Trophoblast cell (in vitro differentiated cells and primary cell): ENCODE measurements around the gene NIBAN1.

Experiments used
- DNase-seq, 2 donors: peaks; one replicate each; pipeline ENCODE4 v3.0.0-alpha.2; 2016
- H2AFZ ChIP-seq: 2 replicates; pipeline ENCODE4 v1.6.1; 2013; ENCODE audit warnings: low read length, moderate library complexity, mild to moderate bottlenecking; ENCODE audit not compliant: insufficient read depth, poor library complexity
- H2AK5ac ChIP-seq: 2 replicates; pipeline ENCODE4 v1.6.1; 2013; ENCODE audit warnings: mild to moderate bottlenecking, low read length
- H2BK120ac ChIP-seq: 2 replicates; pipeline ENCODE4 v1.6.1; 2013; ENCODE audit warnings: low read length, mild to moderate bottlenecking, moderate library complexity; ENCODE audit not compliant: insufficient read depth, poor library complexity
- H2BK12ac ChIP-seq: 2 replicates; pipeline ENCODE4 v1.6.1; 2013; ENCODE audit warnings: mild to moderate bottlenecking, low read length, moderate library complexity
- H2BK5ac ChIP-seq: 2 replicates; pipeline ENCODE4 v1.6.1; 2013; ENCODE audit warnings: low read length, low read depth, moderate library complexity, mild to moderate bottlenecking; ENCODE audit not compliant: poor library complexity
- H3K14ac ChIP-seq: 2 replicates; pipeline ENCODE4 v1.6.1; 2013; ENCODE audit warnings: mild to moderate bottlenecking, low read length
- H3K18ac ChIP-seq: 2 replicates; pipeline ENCODE4 v1.6.1; 2013; ENCODE audit warnings: mild to moderate bottlenecking, low read length
- H3K23ac ChIP-seq: 2 replicates; pipeline ENCODE4 v1.6.1; 2013; ENCODE audit warnings: low read length
- H3K27ac ChIP-seq: 2 replicates; pipeline ENCODE4 v1.5.1; 2013; ENCODE audit warnings: low read depth, mild to moderate bottlenecking, inconsistent platforms, low read length, moderate library complexity
- H3K27me3 ChIP-seq: 2 replicates; pipeline ENCODE4 v1.6.1; 2013; ENCODE audit warnings: inconsistent platforms, mild to moderate bottlenecking, low read length, moderate library complexity; ENCODE audit not compliant: insufficient read depth
- H3K36me3 ChIP-seq, 2 experiments: 1 replicate in 1 of 2; 2 replicates in 1 of 2; pipeline ENCODE4 v1.6.1; 2013; ENCODE audit warnings: low read length in 2 of 2, mild to moderate bottlenecking in 2 of 2, moderate library complexity in 1 of 2; ENCODE audit not compliant: insufficient read depth in 2 of 2, control insufficient read depth in 1 of 2
- H3K4ac ChIP-seq: 2 replicates; pipeline ENCODE4 v1.6.1; 2013; ENCODE audit warnings: low read depth, mild to moderate bottlenecking, low read length, moderate library complexity
- H3K4me1 ChIP-seq, 2 experiments: 1 replicate in 1 of 2; 2 replicates in 1 of 2; pipeline ENCODE4 v1.6.1; 2013; ENCODE audit warnings: low read length in 2 of 2, mild to moderate bottlenecking in 2 of 2, moderate library complexity in 1 of 2; ENCODE audit not compliant: insufficient read depth in 2 of 2, control insufficient read depth in 1 of 2
- H3K4me2 ChIP-seq: 2 replicates; pipeline ENCODE4 v1.6.1; 2013; ENCODE audit warnings: inconsistent platforms, mild to moderate bottlenecking, low read length, moderate library complexity
- H3K4me3 ChIP-seq: 2 replicates; pipeline ENCODE4 v1.5.1; 2013; ENCODE audit warnings: mild to moderate bottlenecking, low read depth, low read length, inconsistent platforms
- H3K79me1 ChIP-seq: one replicate; pipeline ENCODE4 v1.6.1; 2013; ENCODE audit warnings: low read length
- H3K79me2 ChIP-seq: 2 replicates; pipeline ENCODE4 v1.6.1; 2013; ENCODE audit warnings: low read length, mild to moderate bottlenecking; ENCODE audit not compliant: control insufficient read depth, insufficient read depth, poor library complexity
- H3K9ac ChIP-seq: 2 replicates; pipeline ENCODE4 v1.6.1; 2013; ENCODE audit warnings: mild to moderate bottlenecking, low read length
- H3K9me3 ChIP-seq: 2 replicates; pipeline ENCODE4 v1.6.1; 2013; ENCODE audit warnings: low read depth, mild to moderate bottlenecking, control low read depth, inconsistent platforms, low read length; ENCODE audit not compliant: insufficient read depth
- H4K12ac ChIP-seq: 2 replicates; pipeline ENCODE4 v1.6.1; 2013; ENCODE audit warnings: low read depth, mild to moderate bottlenecking, low read length, moderate library complexity
- H4K8ac ChIP-seq: 2 replicates; pipeline ENCODE4 v1.6.1; 2013; ENCODE audit warnings: low read depth, mild to moderate bottlenecking, low read length, moderate library complexity
- H4K91ac ChIP-seq: one replicate; pipeline ENCODE4 v1.6.1; 2013; ENCODE audit warnings: low read depth, mild to moderate bottlenecking, low read length, moderate library complexity
- WGBS: extraction: QIAGEN DNeasy Blood & Tissue Kit; methylation state at CpG from one replicate; pipeline ENCODE4 v1.1.7; 2013; ENCODE audit warnings: missing lambda C conversion rate; ENCODE audit not compliant: insufficient read length, insufficient coverage; ENCODE audit errors: extremely low coverage; 5-methylcytosine and 5-hydroxymethylcytosine counted together

Gene NIBAN1

DNA sequence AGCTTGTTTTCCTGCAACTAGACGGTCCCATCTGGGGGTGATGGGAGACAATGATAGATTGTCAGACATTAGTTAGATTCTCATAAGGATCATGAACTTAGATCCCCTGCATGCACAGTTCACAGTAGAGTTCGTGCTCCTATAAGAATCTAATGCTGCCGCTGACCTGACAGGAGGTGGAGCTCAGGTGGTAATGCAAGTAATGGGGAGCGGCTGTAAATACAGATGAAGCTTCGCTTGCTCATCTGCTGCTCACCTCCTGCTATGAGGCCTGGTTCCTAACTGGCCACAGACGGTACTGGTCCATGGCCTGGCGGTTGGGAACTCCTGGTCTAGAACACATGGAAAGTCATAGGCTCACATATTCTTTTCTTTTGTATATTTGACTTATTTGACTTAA, 42.0 kb downstream of the NIBAN1 start:
- H3K23ac ChIP-seq, result no peak overlapping the region
- no peak overlapping the region for H2BK120ac ChIP-seq
- no peaks in the 10 kb centered on the region for H3K79me2 ChIP-seq
- no peak overlapping the region for H4K8ac ChIP-seq
- H3K4me3 ChIP-seq, result no peak overlapping the region
- DNase-seq, result no peak
- no peak overlapping the region for H3K9ac ChIP-seq
- no peak overlapping the region for H4K12ac ChIP-seq
- H2AFZ ChIP-seq, result no peak overlapping the region
- H3K18ac ChIP-seq, result no peak overlapping the region
- H2BK12ac ChIP-seq, result no peak overlapping the region
- no peaks in the 10 kb centered on the region for H3K27me3 ChIP-seq
- no peak overlapping the region for H3K14ac ChIP-seq
- H3K4ac ChIP-seq, result no peak overlapping the region
- H3K27ac ChIP-seq, result no peak overlapping the region
- H2AK5ac ChIP-seq, result no peak overlapping the region
- peaks cover 2% of the 10 kb centered on the region for H3K9me3 ChIP-seq
- H2BK5ac ChIP-seq, result no peak overlapping the region
- no peak overlapping the region for H3K4me2 ChIP-seq
- no peaks in the 10 kb centered on the region for H3K4me1 ChIP-seq
- WGBS, result no CpG with 5 or more reads among the region's 7 CpGs
- no peaks in the 10 kb centered on the region for H3K36me3 ChIP-seq
- no peak overlapping the region for H4K91ac ChIP-seq
- H3K79me1 ChIP-seq, result no peaks in the 10 kb centered on the region

DNA sequence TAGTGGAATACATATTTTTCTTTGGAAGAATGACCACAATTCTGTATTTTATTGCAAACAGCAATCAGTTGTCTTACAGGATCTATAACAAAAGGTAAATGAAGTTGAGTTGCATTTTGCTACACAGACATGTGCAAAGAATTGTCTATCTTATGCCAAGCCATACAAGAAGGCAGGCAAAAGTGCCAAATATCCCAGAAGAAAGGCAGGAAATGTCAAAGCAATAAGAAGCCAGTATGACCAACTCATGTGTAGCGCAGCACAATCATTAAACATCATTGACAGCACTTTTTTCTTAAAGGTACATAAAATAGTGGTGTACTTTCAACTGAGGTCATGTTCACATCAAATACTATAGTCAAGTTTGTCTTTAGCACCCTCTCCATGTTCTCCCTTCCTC, 42.7 kb downstream of the NIBAN1 start:
- H3K4me2 ChIP-seq, result no peak overlapping the region
- no CpG with 5 or more reads among the region's 1 CpG for WGBS

DNA sequence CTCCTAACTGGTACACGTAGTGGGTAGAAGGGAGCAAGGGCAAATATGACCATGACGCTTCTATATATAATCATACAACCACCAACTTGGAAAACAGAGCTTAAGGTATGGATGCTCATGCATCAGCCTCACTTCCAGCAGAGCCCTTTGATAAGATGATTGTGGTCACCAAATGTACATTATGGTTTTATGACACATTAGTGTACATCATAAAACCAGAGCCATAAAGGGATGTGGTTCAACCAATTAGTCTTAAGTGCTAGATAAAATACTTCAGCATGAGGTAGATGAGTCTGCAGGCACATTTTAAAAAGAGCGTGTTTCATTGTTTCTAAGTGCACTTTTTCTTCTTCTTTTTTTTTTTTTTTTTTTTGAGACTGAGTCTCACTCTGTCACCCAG, 43.7 kb downstream of the NIBAN1 start:
- H3K27me3 ChIP-seq, result no peaks in the 10 kb centered on the region

More for the DNA sequence above, 42.7 kb downstream of the NIBAN1 start:
- no peak overlapping the region for H3K9ac ChIP-seq
- no peak overlapping the region for H3K4ac ChIP-seq
- no peak overlapping the region for H4K8ac ChIP-seq
- no peak overlapping the region for H4K12ac ChIP-seq
- H3K4me3 ChIP-seq, result no peak overlapping the region
- H3K27me3 ChIP-seq, result no peaks in the 10 kb centered on the region
- H3K79me2 ChIP-seq, result no peaks in the 10 kb centered on the region
- no peak overlapping the region for H4K91ac ChIP-seq
- no peak overlapping the region for H2AFZ ChIP-seq
- no peaks in the 10 kb centered on the region for H3K79me1 ChIP-seq
- no peak overlapping the region for H2BK5ac ChIP-seq
- H2AK5ac ChIP-seq, result no peak overlapping the region
- no peaks in the 10 kb centered on the region for H3K36me3 ChIP-seq
- no peak overlapping the region for H3K14ac ChIP-seq
- no peak for DNase-seq
- no peak overlapping the region for H3K18ac ChIP-seq
- no peak overlapping the region for H3K23ac ChIP-seq
- H3K9me3 ChIP-seq, result peaks cover 2% of the 10 kb centered on the region
- no peak overlapping the region for H2BK12ac ChIP-seq
- H3K27ac ChIP-seq, result no peak overlapping the region
- H2BK120ac ChIP-seq, result no peak overlapping the region
- H3K4me1 ChIP-seq, result no peaks in the 10 kb centered on the region

DNA sequence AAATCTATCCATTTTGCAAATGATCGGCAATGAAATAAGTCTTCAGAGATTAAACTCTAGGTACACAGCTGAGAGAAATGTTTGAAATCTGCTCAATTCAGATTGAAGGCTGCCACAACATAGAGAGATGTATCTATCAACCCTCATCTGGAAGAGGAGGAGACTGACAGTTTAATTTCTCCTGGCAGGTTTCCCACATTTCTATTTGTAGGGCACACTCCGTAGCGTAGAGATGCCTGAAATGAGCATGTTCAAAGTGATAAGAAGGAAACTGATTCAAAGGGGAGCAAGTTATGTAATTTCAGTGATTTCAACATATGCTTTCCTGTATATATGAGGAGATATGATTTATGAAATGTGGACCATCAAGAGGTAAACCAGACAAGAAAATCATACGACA, 44.1 kb downstream of the NIBAN1 start:
- Histone ChIP-seq H3K36me3 (no peaks in the 10 kb centered on the region), H3K4me3 (no peak overlapping the region), H2AFZ (no peak overlapping the region), H4K8ac (no peak overlapping the region), H4K12ac (no peak overlapping the region), H3K18ac (no peak overlapping the region), H2BK12ac (no peak overlapping the region), H3K27ac (no peak overlapping the region), H3K27me3 (no peaks in the 10 kb centered on the region), H3K79me1 (no peaks in the 10 kb centered on the region), H3K4ac (no peak overlapping the region), H2BK120ac (no peak overlapping the region), H3K9me3 (peaks cover 2% of the 10 kb centered on the region), H3K9ac (no peak overlapping the region), H3K14ac (no peak overlapping the region), H3K4me1 (no peaks in the 10 kb centered on the region), H3K23ac (no peak overlapping the region), H2BK5ac (no peak overlapping the region), H3K79me2 (no peaks in the 10 kb centered on the region), H4K91ac (no peak overlapping the region), H3K4me2 (no peak overlapping the region), H2AK5ac (no peak overlapping the region)
- no CpG with 5 or more reads among the region's 4 CpGs for WGBS
- no peak for DNase-seq

More for the DNA sequence above, 43.7 kb downstream of the NIBAN1 start:
- Histone ChIP-seq H3K27ac (no peak overlapping the region), H2AFZ (no peak overlapping the region), H3K4me2 (no peak overlapping the region), H3K36me3 (no peaks in the 10 kb centered on the region), H3K18ac (no peak overlapping the region), H3K4me1 (no peaks in the 10 kb centered on the region), H3K23ac (no peak overlapping the region), H2BK120ac (no peak overlapping the region), H3K9me3 (peaks cover 2% of the 10 kb centered on the region), H3K79me1 (no peaks in the 10 kb centered on the region), H4K12ac (no peak overlapping the region), H3K4me3 (no peak overlapping the region), H3K14ac (no peak overlapping the region), H4K91ac (no peak overlapping the region), H2AK5ac (no peak overlapping the region), H3K79me2 (no peaks in the 10 kb centered on the region), H4K8ac (no peak overlapping the region), H2BK5ac (no peak overlapping the region), H3K4ac (no peak overlapping the region), H3K9ac (no peak overlapping the region), H2BK12ac (no peak overlapping the region)
- DNase-seq, result no peak
- no CpG with 5 or more reads among the region's 3 CpGs for WGBS
